NK-92 (cell line): ENCODE measurements around the gene INSYN2B.

Experiments used
- DNase-seq: peaks from one replicate; lab custom pipeline; 2025; ENCODE audit not compliant: unreplicated experiment; lab: John Stamatoyannopoulos, UW

The INSYN2B gene

DNA sequence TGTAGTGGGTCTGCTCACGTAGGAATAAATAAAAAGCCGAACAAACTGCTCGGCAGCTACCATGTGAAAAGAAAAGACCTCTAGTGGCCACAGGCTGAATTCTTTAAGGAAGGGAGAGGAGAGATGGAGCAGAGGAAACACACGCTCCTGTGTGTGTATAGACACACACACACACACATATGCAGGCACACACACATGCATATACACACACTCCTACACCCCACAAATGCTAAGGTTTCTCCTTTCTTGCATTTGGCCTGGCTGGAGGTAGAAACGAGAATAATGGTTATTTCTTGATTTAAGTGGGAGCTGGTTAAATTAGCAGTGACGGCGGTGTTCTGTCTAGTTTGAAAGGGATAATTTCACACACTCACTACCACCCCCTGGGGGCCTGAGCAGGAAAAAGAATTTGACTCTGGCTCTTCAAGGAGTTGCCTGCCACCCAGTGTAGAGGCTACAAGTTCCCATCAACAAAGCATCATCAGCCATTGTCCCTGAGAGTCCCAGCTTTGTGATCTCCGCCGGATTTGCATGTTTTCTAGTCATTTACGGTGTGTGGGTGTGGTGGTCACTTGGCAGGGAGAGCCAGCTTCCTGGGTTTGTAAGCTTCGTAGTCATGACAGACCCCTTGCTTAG lies at the start of gene INSYN2B:
TSS of gene INSYN2B (minus strand) at position 78 of the 636 bp plus-strand sequence. CDS start 96,597 bp downstream, outside the sequence.
- no peak for DNase-seq

DNA sequence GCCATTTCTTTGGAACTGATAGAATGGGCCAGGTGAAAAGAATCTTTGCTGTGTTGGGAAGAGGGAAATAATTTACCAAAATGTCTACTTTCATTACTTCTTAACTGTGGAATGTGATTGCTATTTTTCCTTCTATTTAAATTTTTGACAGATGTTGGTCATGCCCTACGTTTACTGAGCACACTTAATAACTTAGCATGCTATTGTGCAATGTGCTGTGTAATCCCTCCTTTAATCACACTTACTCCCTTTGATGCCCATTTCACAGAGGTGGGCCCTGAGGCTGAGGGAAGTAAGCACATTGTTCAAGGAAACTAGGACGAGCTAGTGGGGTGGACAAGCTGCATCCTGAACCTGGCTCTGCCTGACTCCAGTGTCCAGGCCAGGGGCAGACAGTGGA lies 47.8 kb upstream of the INSYN2B start:
- DNase-seq = no peak

DNA sequence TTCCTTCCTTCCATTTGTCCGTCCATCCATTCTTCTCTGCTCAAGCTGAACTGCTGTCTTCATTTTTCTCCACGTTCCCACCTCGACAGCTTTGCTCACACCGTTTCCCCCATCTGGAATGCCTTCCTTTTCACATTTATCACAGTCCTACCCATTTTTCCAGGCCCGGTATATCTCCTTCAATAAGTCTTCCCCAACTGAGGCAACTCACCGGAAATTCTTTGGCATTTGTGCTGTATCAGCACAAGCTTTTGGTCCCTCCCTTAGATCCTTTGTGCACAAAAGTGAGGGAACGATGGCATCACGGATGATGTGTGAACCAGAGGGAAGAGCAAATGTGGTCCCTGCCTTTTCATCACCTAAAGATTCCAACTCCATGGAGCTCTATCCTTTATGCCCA lies 45.6 kb upstream of the INSYN2B start:
- DNase-seq = no peak

DNA sequence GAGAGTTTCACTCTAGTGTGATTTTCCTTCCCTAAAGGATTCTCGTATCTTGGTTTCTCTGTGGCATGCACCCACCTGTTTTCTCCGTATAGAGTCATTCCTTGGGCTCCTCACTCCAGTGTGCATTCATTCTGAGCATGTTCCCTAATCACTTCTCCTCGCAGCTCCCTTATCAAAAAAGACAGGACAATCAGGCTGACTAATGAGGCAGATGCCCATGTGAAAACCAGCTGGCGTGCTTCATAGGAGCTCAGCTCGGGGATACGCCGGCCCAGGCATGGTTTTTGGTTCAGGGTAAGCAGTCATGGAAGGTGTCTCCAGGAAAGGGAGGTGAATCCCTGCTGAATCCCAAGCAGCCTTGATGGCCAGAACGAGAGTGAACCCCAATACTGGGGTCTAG lies 41.2 kb upstream of the INSYN2B start:
- no peak for DNase-seq

DNA sequence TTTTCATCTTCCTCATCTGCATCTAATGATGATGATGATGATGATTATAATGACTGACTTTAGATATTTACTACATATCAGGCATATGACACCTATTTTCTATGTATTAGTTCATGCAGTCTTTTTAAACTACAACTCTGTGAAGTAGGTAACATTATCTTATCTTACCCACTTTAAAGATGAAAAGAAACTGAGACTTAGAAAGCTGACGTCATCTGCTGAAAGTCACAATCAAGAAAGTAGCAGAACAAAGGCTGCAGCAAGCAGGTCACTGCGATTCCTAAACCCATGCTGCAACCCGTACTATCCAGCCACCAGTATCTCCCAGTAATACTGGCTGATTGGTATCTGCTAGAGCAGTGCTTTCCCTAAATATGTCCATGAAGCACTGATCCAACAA lies 40.1 kb upstream of the INSYN2B start:
- DNase-seq = no peak

DNA sequence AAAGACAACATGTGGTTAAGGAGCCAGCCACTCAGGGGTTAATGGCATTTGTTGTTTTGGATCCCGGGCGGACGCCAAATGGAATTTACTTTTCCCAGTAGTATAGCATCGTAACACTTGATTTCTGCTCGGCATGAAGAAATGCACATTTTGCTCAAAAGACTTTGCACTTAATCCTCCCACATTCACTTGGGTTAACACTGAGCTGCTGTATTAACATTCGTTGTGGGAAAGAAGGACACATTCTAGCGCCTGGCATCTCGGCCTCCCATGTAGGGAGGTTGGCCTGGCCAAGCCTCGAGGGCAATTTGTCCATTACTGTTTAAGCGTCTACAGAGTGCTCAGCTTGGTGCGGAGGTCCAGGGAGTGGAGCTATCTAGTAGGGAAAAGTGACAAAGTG lies 32.3 kb upstream of the INSYN2B start:
- DNase-seq = no peak

DNA sequence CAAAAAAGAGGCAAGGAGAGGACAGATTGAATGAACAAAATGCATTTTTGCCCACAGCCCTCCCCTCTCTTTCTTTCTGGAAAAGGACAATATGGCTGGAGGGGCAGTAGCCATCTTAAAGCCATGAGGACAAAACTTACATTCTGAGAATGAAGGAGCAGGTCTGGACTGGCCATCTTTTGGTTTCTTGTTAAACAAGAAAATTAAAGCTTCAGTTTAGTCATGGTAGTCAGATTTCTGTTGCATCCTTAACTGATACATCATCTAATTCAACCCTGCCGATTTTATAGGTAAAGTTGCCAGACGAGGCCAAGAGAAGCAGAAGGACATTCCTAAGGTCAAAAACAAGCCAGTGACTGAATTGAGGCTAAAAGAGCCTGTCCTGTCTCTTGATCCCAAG lies 31.5 kb upstream of the INSYN2B start:
- no peak for DNase-seq

DNA sequence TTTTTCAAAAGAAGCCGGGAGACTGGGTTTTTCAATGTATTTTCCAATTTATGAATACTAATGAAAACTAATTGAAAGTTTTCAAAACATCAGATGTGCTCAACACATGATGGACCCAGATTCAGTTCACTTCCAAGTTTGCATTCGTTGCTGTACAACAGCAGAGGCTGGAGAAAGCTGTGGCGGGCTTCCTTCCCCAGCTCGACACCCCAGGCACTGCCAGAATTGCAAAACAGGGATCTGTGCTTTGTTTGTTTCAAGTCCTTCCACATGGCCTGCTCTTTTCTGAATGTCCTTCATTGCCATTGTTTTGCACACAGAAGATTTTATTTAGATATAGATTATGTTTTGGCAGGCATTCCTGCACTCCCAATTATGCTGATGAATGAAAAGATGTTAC lies 30.3 kb upstream of the INSYN2B start:
- DNase-seq = no peak

DNA sequence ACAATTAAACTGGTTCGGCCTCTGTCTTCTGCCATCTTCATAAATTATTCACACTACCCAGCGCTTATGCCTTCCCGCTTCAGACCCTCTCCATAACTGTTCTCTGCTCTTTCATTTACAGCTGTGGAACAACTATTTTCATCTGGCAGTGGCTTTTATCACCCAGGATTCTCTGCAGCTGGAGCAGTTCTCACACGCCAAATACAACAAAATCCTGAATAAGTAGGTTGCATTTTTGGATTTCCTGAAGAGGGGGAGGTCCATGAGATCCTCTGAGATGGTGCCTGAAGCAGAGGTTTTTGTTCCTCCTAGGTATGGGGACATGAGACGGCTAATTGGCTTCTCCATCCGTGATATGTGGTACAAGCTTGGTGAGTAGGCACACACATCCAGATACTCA lies 28.1 kb upstream of the INSYN2B start:
- no peak for DNase-seq

DNA sequence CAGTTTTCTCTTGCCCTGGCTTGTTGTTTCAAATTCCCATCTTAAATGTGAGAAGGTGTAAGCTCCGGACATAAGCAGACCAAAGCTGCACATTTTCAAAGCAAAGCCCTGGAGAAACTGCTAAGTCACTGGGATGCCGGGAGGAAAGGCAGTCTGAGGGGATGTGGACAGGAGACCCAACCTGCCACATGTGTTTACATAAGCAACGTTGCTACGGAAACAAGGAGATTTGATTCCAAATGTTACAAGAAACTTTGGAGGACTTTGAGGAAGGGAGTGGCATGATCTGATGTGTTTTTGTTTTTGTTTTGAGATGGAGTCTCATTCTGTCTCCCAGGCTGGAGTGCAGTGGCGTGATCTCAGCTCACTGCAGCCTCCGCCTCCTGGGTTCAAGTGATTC lies 25.7 kb upstream of the INSYN2B start:
- DNase-seq = no peak

DNA sequence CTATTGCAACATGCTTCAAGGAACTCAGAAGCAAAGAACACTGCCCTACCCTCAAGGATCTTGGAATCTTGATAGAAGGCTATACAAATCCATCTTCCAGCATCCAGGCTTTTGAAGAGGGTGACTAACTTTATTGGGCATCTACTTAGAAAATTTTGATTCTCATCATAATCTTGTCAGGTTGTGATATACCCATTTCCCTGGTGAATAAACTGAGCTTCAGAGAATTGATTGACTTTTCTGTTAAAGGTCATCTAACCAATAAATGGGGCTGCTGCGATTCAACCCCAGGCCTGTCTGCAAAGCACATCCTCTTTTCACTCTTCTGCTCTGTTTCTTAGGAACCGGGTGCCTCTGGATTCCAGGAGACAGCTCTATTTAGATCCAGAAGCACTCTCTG lies 19.9 kb upstream of the INSYN2B start:
- no peak for DNase-seq

DNA sequence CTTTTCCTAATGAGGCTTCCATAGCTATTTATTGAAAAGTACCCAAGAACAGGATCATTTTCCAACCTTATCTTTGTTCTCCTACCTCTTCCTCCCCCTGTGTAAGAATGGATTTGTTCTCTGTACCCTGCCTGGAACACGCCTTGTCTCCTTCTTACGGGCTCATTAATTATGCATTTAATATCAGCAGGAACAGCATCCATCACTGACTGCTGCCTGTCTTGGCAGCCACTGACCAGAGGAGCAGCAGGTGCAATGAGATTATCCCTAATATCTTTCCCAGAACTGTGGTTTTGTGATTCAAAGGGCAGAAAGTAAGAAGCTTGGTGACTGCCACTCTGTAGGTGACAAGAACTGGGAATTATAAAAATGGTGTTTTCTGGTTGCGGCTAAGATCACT lies 19.3 kb upstream of the INSYN2B start:
- no peak for DNase-seq

DNA sequence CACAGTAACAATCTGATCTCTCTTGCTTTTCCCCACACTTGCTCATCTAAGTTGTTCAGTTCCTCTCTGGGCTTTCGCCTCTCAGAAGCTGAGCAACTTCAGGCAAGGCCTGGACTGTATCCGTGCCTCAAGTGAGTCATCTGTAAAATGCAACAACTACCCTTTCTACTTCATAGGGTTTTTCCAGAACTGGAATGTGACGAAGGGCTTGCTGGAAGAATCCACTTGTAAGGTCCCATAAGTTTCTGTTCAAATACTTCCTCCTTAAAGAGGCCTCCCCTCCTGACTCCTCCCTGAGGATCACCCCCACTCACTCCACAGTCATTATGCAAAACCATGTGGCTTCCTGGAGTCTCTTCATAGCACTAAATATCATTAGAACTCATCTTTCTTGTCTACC lies 17.5 kb upstream of the INSYN2B start:
- no peak for DNase-seq

DNA sequence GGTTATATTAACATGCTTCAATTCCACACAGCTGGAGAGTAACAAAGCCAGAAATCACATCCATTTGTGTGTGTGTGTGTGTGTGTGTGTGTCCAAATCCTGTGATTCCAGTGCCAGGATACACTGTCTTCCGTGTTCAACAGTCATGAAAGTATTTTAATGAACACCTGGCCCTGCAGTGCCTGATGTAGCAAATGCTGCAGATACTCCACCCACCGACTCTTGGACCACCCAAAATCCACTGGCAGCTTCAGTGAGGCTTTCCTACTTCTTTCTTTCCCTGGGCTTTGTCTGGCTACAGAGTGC lies 13.1 kb upstream of the INSYN2B start:
- DNase-seq = no peak

DNA sequence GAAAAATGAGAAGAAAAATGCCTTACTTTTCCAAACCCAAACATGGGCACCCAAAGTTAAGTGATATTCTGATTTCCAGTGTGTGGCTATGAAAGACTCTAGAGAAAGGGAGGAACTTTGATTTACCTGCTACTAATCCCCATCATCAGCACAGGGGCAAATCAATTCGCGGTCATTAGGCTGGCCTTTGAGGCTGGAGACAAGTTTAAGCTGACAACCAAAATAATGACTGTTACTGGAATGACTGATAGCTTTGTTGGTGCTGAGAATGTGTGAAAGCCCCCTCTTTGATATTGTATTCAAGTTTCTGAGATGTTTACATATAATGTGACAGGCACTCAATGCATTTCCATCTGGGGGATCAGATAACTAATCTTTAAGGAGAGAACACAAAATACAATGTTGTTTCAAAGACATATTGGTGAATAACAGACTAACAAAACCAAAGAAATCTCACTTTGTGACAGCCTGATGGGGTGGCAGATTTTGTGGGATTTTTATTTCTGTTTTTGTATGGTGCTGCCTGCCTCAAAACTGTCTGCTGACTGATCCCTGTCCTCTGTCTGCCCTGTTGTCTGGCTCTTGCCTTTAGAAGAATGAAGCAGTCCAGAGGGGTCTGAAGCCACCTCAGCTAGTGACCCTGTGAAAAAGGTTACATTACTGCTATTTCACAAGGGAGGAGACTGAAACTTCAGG lies 12.6 kb upstream of the INSYN2B start:
- no peak for DNase-seq

DNA sequence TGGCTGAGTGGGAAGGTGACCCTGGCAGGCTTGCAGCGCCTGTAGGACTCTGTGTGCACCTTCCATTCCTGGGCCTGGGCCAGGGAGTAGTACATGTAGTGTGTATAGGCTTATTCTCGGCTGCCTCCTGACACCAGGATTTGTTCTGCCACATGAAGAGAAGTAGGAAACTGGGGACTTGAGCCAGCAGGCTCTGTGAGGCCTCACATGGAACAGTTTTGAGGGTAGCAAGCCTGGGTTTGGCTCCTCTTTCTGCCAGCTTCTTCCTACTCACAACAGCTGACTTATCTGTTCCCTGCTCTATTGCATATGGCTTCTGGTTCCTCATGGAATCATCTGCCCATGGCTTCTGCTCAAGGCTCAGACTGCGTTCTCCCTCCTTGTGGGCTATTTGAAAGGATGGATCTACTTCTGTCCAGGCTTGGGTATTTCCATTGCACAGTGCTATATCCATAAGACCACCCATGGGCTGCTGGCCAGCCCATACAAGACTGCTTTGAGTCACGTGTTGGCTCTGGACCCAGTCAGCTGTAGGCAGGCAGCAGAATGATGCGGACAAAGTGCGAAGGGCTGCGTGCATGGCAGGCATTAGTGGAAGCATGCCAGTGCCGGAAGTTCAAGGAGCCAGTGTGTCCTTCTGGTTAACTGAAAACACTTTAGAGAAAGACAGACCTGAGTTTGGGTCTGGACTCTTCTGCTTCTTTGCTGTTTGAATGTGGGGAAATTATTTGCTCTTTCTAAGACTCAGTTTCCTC lies 11.0 kb upstream of the INSYN2B start:
- no peak for DNase-seq

DNA sequence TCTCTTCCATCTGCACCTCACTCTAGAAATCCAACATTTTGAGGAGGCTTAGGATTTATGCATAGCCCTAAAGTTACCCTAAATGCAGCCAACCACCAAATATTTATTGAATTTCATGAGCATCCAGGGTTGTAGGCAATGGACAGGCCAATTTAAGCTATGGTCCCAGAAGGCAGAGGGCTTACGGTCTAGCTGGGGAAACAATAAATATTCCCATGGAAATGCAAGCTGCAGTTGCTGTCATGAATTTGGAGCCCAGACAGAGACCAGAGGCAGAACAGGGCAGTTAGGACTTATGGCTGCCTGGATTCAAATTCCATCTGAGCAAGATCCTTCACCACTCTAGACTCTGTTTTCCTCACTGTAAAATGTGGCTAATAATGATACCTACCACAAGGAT lies 9.1 kb upstream of the INSYN2B start:
- no peak for DNase-seq

DNA sequence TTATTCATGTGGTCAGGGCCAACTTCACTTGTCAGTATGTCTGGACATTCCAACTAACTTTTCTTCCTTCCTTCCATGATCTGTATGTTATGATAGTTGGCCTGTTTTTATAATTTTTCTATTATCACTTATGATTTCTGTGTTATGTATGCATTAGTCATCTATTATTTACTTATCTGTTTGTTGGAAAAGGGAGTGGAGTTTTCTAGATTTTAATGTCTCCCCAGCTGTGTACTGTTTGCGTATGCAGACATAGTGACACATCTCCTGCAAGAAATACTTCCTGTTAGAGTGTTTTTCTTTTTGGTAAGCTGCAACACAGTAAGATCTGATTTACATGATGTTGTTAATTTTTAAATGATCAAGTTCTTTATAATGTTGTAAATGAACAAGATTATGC lies 8.7 kb upstream of the INSYN2B start:
- DNase-seq = no peak

DNA sequence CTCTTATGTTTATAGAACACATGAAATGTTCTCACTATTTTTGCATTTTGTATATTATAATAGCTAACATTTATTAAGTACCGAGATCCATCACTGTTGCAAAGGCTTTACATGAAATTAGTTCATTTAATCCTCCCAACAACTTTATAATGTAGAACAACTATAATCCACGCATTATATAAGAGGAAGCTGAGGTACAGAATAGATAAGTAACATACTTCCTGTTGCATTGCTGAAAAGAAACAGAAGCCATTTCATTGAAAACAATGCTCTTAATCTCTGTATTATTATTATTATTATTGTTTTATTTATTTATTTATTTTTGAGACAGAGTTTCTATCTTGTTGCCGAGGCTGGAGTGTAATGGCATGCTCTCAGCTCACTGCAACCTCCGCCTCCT lies 7.9 kb upstream of the INSYN2B start:
- DNase-seq = no peak

DNA sequence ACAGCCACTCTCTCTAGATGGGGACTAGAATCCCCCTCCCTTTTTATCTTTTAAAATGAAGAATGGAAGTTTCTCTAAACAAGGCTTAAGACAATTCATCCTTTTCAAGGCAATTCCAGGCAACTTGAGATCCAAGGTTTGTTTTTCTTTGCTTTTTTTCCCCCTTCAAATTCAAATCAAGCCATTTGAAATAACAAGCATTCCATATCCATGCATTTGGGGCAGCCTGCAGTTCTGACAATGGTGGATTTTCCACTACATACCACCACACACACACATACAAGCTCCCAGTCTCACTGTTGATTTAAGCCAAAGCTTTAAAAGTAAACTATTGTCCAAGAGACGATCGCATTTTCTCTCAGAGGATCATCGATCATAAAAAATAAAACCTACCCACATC lies 424 bp downstream of the INSYN2B start:
- no peak for DNase-seq

DNA sequence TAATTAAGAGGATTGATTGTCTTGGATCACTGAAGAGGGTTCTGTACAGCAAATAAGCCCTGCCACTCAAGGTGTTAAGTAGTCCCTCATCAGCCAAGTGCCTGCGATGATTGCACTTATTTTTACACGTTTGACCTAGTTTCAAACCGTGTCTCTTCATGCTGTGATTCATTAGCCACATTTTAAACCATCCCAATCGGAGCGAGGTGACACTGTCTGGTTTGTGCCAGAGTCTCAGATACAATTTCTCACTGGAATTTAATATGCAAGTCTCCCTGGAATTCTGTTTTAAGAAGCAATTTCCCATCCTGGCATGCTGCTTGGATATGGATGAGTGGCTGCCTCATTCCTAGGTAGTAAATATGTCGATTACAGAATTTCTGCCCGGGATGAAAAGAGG lies 1.6 kb downstream of the INSYN2B start:
- DNase-seq = no peak

DNA sequence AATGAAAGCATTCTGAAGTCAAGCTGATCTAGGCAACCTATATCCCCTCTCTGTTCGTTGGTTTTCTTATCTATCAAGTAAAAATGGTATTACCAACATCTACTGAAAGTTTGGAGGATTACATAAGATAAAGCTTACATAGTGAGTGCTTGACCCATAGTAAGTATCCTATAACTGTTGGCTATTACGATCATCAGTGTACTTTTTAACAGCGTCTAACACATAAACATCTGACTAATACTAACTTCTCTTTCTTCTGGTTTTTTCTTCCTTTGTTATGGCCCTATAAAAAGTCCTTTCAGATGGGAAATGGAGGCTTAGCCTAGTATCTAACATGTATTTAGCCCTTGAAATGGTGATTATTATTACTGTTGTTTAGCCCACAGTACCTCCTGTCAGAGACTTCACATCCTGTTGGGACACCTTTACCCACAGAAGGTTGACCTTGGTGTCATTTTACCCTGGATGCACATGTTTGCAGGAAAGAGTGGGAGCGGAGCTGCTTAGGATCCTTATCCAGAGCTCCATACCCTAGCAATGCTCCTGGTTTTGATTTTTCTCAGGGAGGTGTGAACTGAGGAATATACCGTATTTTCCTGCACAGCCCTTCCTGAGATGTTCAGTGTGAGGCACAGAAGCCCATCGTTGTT lies 6.0 kb downstream of the INSYN2B start:
- DNase-seq = no peak
